ENCODE measurements around the gene PSMA4.

DNA sequence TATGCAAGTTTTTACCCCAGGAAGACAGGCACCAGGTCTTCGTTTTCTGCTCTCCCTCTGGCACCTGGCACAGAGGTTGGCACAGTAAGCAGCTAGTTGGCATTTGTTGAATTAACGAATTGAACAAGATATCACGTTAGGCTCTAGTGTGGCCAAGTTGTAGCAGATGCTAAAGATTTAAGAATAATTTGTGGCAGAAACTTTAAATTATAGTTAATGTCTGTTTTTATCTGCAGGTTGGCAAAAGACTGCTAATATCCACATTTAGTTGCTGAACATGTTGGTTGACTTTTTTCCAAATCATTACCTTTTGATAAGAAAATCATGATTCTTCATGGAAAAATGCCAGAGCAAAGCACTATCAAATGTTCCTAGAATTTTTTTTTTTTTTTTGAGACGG lies 33.2 kb downstream of the PSMA4 start:
- TF ChIP-seq, protein P1, sequence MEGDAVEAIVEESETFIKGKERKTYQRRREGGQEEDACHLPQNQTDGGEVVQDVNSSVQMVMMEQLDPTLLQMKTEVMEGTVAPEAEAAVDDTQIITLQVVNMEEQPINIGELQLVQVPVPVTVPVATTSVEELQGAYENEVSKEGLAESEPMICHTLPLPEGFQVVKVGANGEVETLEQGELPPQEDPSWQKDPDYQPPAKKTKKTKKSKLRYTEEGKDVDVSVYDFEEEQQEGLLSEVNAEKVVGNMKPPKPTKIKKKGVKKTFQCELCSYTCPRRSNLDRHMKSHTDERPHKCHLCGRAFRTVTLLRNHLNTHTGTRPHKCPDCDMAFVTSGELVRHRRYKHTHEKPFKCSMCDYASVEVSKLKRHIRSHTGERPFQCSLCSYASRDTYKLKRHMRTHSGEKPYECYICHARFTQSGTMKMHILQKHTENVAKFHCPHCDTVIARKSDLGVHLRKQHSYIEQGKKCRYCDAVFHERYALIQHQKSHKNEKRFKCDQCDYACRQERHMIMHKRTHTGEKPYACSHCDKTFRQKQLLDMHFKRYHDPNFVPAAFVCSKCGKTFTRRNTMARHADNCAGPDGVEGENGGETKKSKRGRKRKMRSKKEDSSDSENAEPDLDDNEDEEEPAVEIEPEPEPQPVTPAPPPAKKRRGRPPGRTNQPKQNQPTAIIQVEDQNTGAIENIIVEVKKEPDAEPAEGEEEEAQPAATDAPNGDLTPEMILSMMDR (IDR thresholded peaks at IDR 0.05) = no peak
- no peak for TF ChIP-seq POLR2A (IDR thresholded peaks at IDR 0.05)

Measured in Peyer's patch (tissue), 4 donors.